ENCODE measurements around the gene NDUFB10.

Gene NDUFB10

DNA sequence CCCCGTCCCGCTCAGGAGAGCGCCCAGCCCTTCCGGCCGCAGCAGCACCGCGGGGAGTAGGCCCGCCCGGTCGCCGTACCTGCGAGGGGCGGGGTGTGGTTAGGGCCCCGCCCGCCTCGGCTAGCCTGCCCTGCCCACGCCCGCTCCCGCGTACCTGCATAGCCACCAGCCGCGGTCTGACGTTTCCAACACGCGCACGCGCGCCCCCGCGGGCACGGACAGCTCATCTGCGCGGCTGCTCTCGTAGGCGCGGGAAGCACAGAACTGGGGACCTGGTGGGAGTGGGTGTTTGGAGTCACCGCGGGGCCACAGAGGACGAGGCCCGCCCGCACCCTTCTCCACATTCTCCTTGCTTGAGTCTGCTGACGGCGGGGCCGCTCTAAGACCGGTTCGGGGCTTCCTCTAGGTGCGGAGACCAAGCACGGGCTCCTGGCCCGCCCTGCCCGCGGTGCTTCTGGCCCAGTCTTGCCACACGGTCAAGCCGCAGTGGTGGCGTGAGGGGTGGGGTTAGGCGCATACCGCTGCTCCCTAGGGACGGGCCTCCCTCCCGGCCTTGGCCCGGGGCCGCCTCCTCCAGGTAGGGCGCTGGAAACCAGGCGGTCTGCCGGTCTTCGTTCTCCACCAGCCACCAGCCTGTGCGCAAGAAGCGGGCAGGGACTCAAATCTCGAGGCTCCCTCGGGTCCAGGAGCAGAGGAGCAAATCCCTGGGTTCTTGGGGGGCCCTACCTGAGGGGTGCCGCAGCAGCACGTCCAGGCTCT is 20.1 kb downstream of the NDUFB10 start:
- TF ChIP-seq CTCF (conservative IDR thresholded peaks at IDR 0.05), result no peak
- no peak overlapping the region for H3K27ac ChIP-seq

- no peak for TF ChIP-seq CTCF (conservative IDR thresholded peaks at IDR 0.05)
Observed at GRCh38 chr16:1980030-1980769, 20.9 kb downstream of the NDUFB10 start.

GRCh38 chr16:1980770-1981087 is 21.4 kb downstream of the NDUFB10 start:
- no peak for TF ChIP-seq CTCF (conservative IDR thresholded peaks at IDR 0.05)
- H3K27ac ChIP-seq, result no peak overlapping the region

More at GRCh38 chr16:1980030-1980769, 20.9 kb downstream of the NDUFB10 start:
- no peak overlapping the region for H3K27ac ChIP-seq

GRCh38 chr16:1981398-1981836 is 22.1 kb downstream of the NDUFB10 start, which contains the start of gene NOXO1:
NOXO1 (minus strand) TSS chr16:1981469; CDS start chr16:1981179, 290 bp downstream.
- no peak for TF ChIP-seq CTCF (conservative IDR thresholded peaks at IDR 0.05)
- no peak within 1 kb of the TSS for H3K27ac ChIP-seq

GRCh38 chr16:1982013-1982433 is 22.7 kb downstream of the NDUFB10 start:
- H3K27ac ChIP-seq, result no peak overlapping the region

GRCh38 chr16:1982991-1983543 is 23.7 kb downstream of the NDUFB10 start:
- peak overlapping the region; percentile 81 for H3K27ac ChIP-seq
- TF ChIP-seq CTCF (conservative IDR thresholded peaks at IDR 0.05), result no peak

More at GRCh38 chr16:1982013-1982433, 22.7 kb downstream of the NDUFB10 start:
- no peak for TF ChIP-seq CTCF (conservative IDR thresholded peaks at IDR 0.05)

Measured in VCaP (cell line).